Lower lobe of right lung (tissue), 2 donors: Measurements from ENCODE around the gene MACROD1. TPM values are rescaled to one million over a fixed set of nuclear protein-coding genes. Genes with fewer than 3 reads are reported as not detected.

Experiments used
- ATAC-seq, 2 donors: fragments of 200-7000 bp; cut with Tn5 transposase; one replicate each; pipeline ENCODE4 v1.9.1; 2020 to 2022; ENCODE audit warnings: mild to moderate bottlenecking in 2 of 2, moderate library complexity in 2 of 2
- DNase-seq: peaks from one replicate; pipeline ENCODE4 v3.0.0-alpha.2; 2020
- H3K27ac ChIP-seq: fragments of 200-600 bp; one replicate; pipeline ENCODE4 v1.8.0; 2022
- H3K27me3 ChIP-seq: fragments of 200-600 bp; one replicate; pipeline ENCODE4 v1.8.0; 2022; ENCODE audit warnings: low read depth
- H3K36me3 ChIP-seq: fragments of 200-600 bp; one replicate; pipeline ENCODE4 v1.8.0; 2022; ENCODE audit warnings: mild to moderate bottlenecking
- H3K4me1 ChIP-seq: fragments of 200-600 bp; one replicate; pipeline ENCODE4 v1.8.0; 2022
- H3K4me3 ChIP-seq: fragments of 200-600 bp; one replicate; pipeline ENCODE4 v1.8.0; 2022; ENCODE audit warnings: mild to moderate bottlenecking
- H3K9me3 ChIP-seq: fragments of 200-600 bp; one replicate; pipeline ENCODE4 v1.8.0; 2022
- CTCF ChIP-seq: fragments of 200-600 bp; IDR thresholded peaks from one replicate; pipeline ENCODE4 v1.8.0; 2022; ENCODE audit warnings: antibody characterized with exemption, mild to moderate bottlenecking
- intact Hi-C: fragments of 100-400 bp; cut with DNase I; formaldehyde crosslinking; loops from one replicate; pipeline ENCODE4 v1.11.0; 2022
- total RNA-seq: library from RNA; stranded (reverse); fragmentation: NEBNext Ultra II Directional; extraction: Animal tissue kit (Norgen Biotek cat#: 25700); gene quantifications from one replicate; pipeline ENCODE4 v1.2.1, GENCODE V29; 2021
- donor health status: DM: no; HTN: yes; CAD: no; lungs with severe emphysema.

The MACROD1 gene
- total RNA-seq, 1 donor from 2014 or later = 15.0 TPM

DNA sequence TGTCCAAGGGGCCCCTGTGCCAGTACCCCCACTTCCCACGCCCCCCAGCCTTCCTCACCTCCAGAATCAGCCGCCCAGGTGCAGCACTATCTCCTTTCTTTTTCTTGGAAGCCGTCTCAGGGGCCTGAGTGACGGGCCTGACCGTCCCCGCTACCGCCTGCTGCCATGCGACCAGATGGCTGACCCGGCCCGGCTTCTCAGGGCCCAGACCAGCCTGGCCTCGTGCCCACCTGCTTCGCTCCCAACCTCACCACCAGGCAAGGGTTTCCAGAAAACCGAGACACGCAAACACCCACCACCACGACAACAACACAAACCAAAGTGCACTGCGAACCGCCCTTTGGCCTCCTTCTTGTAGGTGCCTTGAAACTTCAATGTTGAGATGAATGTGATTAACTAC, 39.1 kb downstream of the MACROD1 start:
- no peak overlapping the region for H3K27ac ChIP-seq
- intact Hi-C loops = no loop called here

GRCh38 chr11:64126371-64126770, 39.5 kb downstream of the MACROD1 start:
- H3K36me3 ChIP-seq = no peaks in the 10 kb centered on the region
- no peak for TF ChIP-seq CTCF
- no peak for ATAC-seq
- no peak overlapping the region for H3K27ac ChIP-seq
- no peak for DNase-seq
- no peaks in the 10 kb centered on the region for H3K27me3 ChIP-seq
- no peak overlapping the region for H3K4me3 ChIP-seq
- intact Hi-C loops = no loop called here
- H3K4me1 ChIP-seq = peaks cover 5% of the 10 kb centered on the region
- H3K9me3 ChIP-seq = no peaks in the 10 kb centered on the region

More for the DNA sequence above, 39.1 kb downstream of the MACROD1 start:
- no peaks in the 10 kb centered on the region for H3K9me3 ChIP-seq
- ATAC-seq = no peak
- H3K4me3 ChIP-seq = no peak overlapping the region
- DNase-seq = no peak
- no peak for TF ChIP-seq CTCF
- peaks cover 8% of the 10 kb centered on the region for H3K4me1 ChIP-seq
- no peaks in the 10 kb centered on the region for H3K36me3 ChIP-seq
- no peaks in the 10 kb centered on the region for H3K27me3 ChIP-seq

GRCh38 chr11:64125676-64126075, 40.2 kb downstream of the MACROD1 start:
- DNase-seq (no peak), ATAC-seq (no peak)
- Histone ChIP-seq H3K36me3 (no peaks in the 10 kb centered on the region), H3K4me3 (no peak overlapping the region), H3K4me1 (peaks cover 5% of the 10 kb centered on the region), H3K9me3 (no peaks in the 10 kb centered on the region), H3K27me3 (no peaks in the 10 kb centered on the region), H3K27ac (no peak overlapping the region)
- TF ChIP-seq CTCF = no peak
- intact Hi-C loops = no loop called here

DNA sequence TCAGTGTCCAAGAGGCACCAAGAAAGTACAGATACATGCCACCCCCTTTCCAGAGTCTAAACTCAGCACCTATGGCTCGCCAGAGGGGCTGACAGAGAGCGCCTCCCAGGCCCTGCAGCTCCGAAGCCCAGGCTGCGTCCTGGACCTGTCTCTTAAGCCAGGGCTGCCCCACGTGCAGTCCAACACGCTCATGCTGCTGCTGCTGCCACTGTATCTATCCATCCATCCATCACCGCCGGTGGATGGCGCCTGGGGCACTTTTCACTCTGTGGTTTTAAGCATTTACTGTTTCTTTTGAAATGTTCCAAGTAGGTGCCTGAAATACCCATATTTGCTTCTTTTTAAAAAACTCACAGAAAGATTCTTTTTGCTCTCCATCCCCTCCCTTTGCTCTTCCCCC, 41.8 kb downstream of the MACROD1 start:
- intact Hi-C loops = no loop called here
- Histone ChIP-seq H3K27me3 (no peaks in the 10 kb centered on the region), H3K4me3 (no peak overlapping the region), H3K36me3 (no peaks in the 10 kb centered on the region), H3K4me1 (no peaks in the 10 kb centered on the region), H3K9me3 (no peaks in the 10 kb centered on the region), H3K27ac (no peak overlapping the region)
- TF ChIP-seq CTCF = no peak
- ATAC-seq (no peak), DNase-seq (no peak)

DNA sequence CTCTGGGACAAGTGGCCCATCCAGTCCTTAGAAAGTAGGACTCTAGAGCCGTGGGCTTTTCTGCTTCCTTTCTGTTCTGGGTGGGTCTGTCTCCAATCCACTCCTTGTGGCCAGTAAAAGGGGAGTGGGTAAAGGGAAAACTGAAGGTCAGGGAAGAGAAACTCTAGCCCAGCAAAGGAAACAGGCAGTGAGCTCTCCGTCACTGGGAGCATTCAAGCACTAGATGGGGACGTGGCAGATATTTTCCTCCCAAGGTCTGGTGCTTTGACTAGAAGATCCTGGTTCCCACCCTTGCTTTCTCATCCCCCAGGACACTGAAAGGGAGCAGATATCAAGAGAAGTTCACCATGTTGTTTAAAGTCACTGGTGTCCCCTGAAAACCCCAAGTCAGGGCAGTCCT, 42.2 kb downstream of the MACROD1 start:
- ATAC-seq (no peak), DNase-seq (no peak)
- no peaks in the 10 kb centered on the region for H3K9me3 ChIP-seq
- no peaks in the 10 kb centered on the region for H3K27me3 ChIP-seq
- intact Hi-C loops = no loop called here
- H3K4me3 ChIP-seq = no peak overlapping the region
- no peaks in the 10 kb centered on the region for H3K36me3 ChIP-seq
- no peak overlapping the region for H3K27ac ChIP-seq
- no peak for TF ChIP-seq CTCF
- no peaks in the 10 kb centered on the region for H3K4me1 ChIP-seq
